HepG2 (cell line): Measurements from ENCODE around the gene UNC5A. TPM values are rescaled to one million over a fixed set of nuclear protein-coding genes. Genes with fewer than 3 reads are reported as not detected.

Experiments
- ATAC-seq: fragments of 200-7000 bp; cut with Tn5 transposase; 3 replicates; pipeline ENCODE4 v1.9.1; 2020; ENCODE audit warnings: mild to moderate bottlenecking, moderate library complexity
- BruUV-seq: library from RNA; stranded (reverse); fragments of 400-500 nt; replicated peaks from 2 replicates; lab custom pipeline; 2021; lab: Mats Ljungman, UMichigan
- CTCF ChIA-PET: fragments of 300-600 bp; formaldehyde crosslinking; extraction: SDS; loops from one replicate; lab custom pipeline; 2021; ENCODE audit warnings: low total read pairs, inconsistent platforms, low intra/inter-chr PET ratio; lab: Yijun Ruan, JAX
- POLR2A ChIA-PET: fragments of 350-600 bp; sonication (Branson Sonifier 250); formaldehyde crosslinking; loops from one replicate; lab custom pipeline; 2020; ENCODE audit warnings: antibody characterized with exemption, inconsistent platforms; lab: Yijun Ruan, JAX
- DNase-seq: peaks from one replicate; pipeline ENCODE4 v3.0.0-alpha.2; 2015; ENCODE audit warnings: low spot score
- FAIRE-seq: peaks from 3 replicates; lab custom pipeline; 2011; peaks lifted over from hg19 to GRCh38; lab: Jason Lieb, UNC
- H2AFZ ChIP-seq: one replicate; pipeline ENCODE4 v1.6.1; 2011; ENCODE audit warnings: low read length, inconsistent platforms
- H3K27ac ChIP-seq: fragments of 300-600 bp; 3 replicates; pipeline ENCODE4 v1.8.0; 2011; ENCODE audit warnings: mixed run types, mild to moderate bottlenecking, mixed read lengths, low read length, inconsistent platforms; ENCODE audit not compliant: insufficient read depth; ENCODE audit errors: extremely low read length
- H3K27me3 ChIP-seq, 2 experiments: fragments of 200-600 bp in 1 of 2; 2 replicates in 1 of 2; 3 replicates in 1 of 2; pipeline versions ENCODE4 v1.6.0 to v1.8.0; 2011; ENCODE audit warnings: low read length in 2 of 2, mild to moderate bottlenecking in 2 of 2, moderate library complexity in 2 of 2, inconsistent platforms in 1 of 2; ENCODE audit not compliant: insufficient read depth in 2 of 2, control insufficient read depth in 1 of 2
- H3K36me3 ChIP-seq, 2 experiments: fragments of 200-600 bp in 1 of 2; replicated peaks in 1 of 2; 2 replicates in 1 of 2; 3 replicates in 1 of 2; pipeline versions ENCODE4 v1.5.1 to v1.8.0; 2011; ENCODE audit warnings: low read length in 2 of 2, inconsistent platforms in 1 of 2; ENCODE audit not compliant: insufficient read depth in 2 of 2, control insufficient read depth in 1 of 2
- H3K4me1 ChIP-seq: 2 replicates; pipeline ENCODE4 v1.5.1; 2012; ENCODE audit warnings: low read length, inconsistent platforms; ENCODE audit not compliant: insufficient read depth
- H3K4me2 ChIP-seq: 2 replicates; pipeline ENCODE4 v1.6.0; 2011; ENCODE audit warnings: low read depth, low read length, inconsistent platforms
- H3K4me3 ChIP-seq, 3 experiments: fragments of 200-600 bp in 1 of 3; sonication (generic), shearing (Covaris generic) in 1 of 3; replicated peaks in 1 of 3; 2 replicates each; pipeline ENCODE4 v1.5.1; 2011 to 2016; ENCODE audit warnings: low read length in 3 of 3, inconsistent platforms in 2 of 3, low read depth in 2 of 3, mild to moderate bottlenecking in 2 of 3, control low read depth in 1 of 3, mixed read lengths in 1 of 3; ENCODE audit not compliant: insufficient read depth in 1 of 3
- H3K79me2 ChIP-seq: one replicate; pipeline ENCODE4 v1.6.1; 2011; ENCODE audit warnings: low read length, inconsistent platforms; ENCODE audit not compliant: insufficient read depth
- H3K9ac ChIP-seq: 2 replicates; pipeline ENCODE4 v1.6.0; 2011; ENCODE audit warnings: mild to moderate bottlenecking, low read depth, low read length, inconsistent platforms; ENCODE audit not compliant: insufficient read depth
- H3K9me3 ChIP-seq: 2 replicates; pipeline ENCODE4 v1.5.1; 2012; ENCODE audit warnings: mild to moderate bottlenecking, low read length
- H4K20me1 ChIP-seq: 2 replicates; pipeline ENCODE4 v1.6.0; 2011; ENCODE audit warnings: inconsistent platforms, mild to moderate bottlenecking, low read length, moderate library complexity; ENCODE audit not compliant: insufficient read depth
- CCDC6 ChIP-seq: sonication (generic); formaldehyde crosslinking; IDR thresholded peaks from 2 replicates; pipeline ENCODE4 v1.8.1; 2022; ENCODE audit warnings: mild to moderate bottlenecking, missing genetic modification reagents, moderate library complexity
- EZH2 ChIP-seq: conservative IDR thresholded peaks from 2 replicates; pipeline ENCODE4 v1.6.1; 2012; ENCODE audit warnings: mild to moderate bottlenecking, low read depth, low read length, moderate library complexity
- HBP1 ChIP-seq: IDR thresholded peaks from 2 replicates; pipeline ENCODE4 v1.6.1; 2016; ENCODE audit warnings: low read depth, control low read depth
- ISL2 ChIP-seq: sonication (generic); formaldehyde crosslinking; IDR thresholded peaks from 2 replicates; pipeline ENCODE4 v1.5.0; 2020; ENCODE audit warnings: missing genetic modification reagents
- MTA1 ChIP-seq: sonication (generic); formaldehyde crosslinking; IDR thresholded peaks from 2 replicates; pipeline ENCODE4 v1.4.0; 2020; ENCODE audit warnings: missing genetic modification reagents, mild to moderate bottlenecking, borderline replicate concordance
- SETDB1 ChIP-seq: sonication (generic); formaldehyde crosslinking; IDR thresholded peaks from 2 replicates; pipeline ENCODE4 v1.5.1; 2020; ENCODE audit warnings: missing genetic modification reagents, mild to moderate bottlenecking, borderline replicate concordance
- TCF7L2 ChIP-seq: IDR thresholded peaks from 2 replicates; pipeline ENCODE4 v1.6.1; 2011; ENCODE audit warnings: mild to moderate bottlenecking, low read depth, low read length, moderate library complexity
- TMF1 ChIP-seq: sonication (generic); formaldehyde crosslinking; IDR thresholded peaks from 2 replicates; pipeline ENCODE4 v1.8.1; 2022; ENCODE audit warnings: low read depth, missing genetic modification reagents
- ZBTB20 ChIP-seq: sonication (generic); formaldehyde crosslinking; IDR thresholded peaks from 2 replicates; pipeline ENCODE4 v1.8.1; 2023; ENCODE audit warnings: missing genetic modification reagents, low read depth, mild to moderate bottlenecking, borderline replicate concordance
- ZFP1 ChIP-seq: IDR thresholded peaks from 2 replicates; pipeline ENCODE4 v1.6.1; 2016
- ZNF777 ChIP-seq: sonication (generic); formaldehyde crosslinking; IDR thresholded peaks from 2 replicates; pipeline ENCODE4 v1.4.0; 2020; ENCODE audit warnings: missing genetic modification reagents
- ZNF800 ChIP-seq: sonication (generic); formaldehyde crosslinking; IDR thresholded peaks from 2 replicates; pipeline ENCODE4 v1.4.0; 2020; ENCODE audit warnings: missing genetic modification reagents
- ZSCAN25 ChIP-seq: sonication (generic); formaldehyde crosslinking; IDR thresholded peaks from 2 replicates; pipeline ENCODE4 v1.8.0; 2022; ENCODE audit warnings: mild to moderate bottlenecking, missing genetic modification reagents
- WGBS: methylation state at CpG from one replicate; pipeline ENCODE4 v1.1.6; 2017; ENCODE audit warnings: low lambda C conversion rate; 5-methylcytosine and 5-hydroxymethylcytosine counted together
- in situ Hi-C: cut with HindIII; loops from 2 replicates; pipeline ENCODE4 v1.10.0; 2017; ENCODE audit warnings: low pct_unique_long_range_greater_than_20kb; ENCODE audit not compliant: extremely low pct_ligation_motif_present
- intact Hi-C: fragments of 100-400 bp; cut with micrococcal nuclease; formaldehyde crosslinking; loops from one replicate; pipeline ENCODE4 v1.10.0; 2022; ENCODE audit not compliant: unreplicated experiment
- polyA plus RNA-seq, 8 experiments: library from polyadenylated mRNA; depleted of rRNA in 3 of 8; stranded (reverse) in 7 of 8; unstranded in 1 of 8; fragments of >200 nt; fragmentation: Illumina TruSeq in 4 of 8; extraction: Trizol in 4 of 8; gene quantifications; 2 replicates each; pipeline versions ENCODE4 v1.2.1 to v1.2.3, GENCODE V29; 2011 to 2016; ENCODE audit warnings: low read depth in 4 of 8, missing spikeins in 1 of 8, mixed read lengths in 1 of 8; ENCODE audit not compliant: insufficient read depth in 1 of 8
- total RNA-seq, 5 experiments: library from RNA; depleted of rRNA; stranded (reverse); fragments of >200 nt; fragmentation: Illumina TruSeq; extraction: Trizol; gene quantifications; 2 replicates each; pipeline ENCODE4 v1.2.3, GENCODE V29; 2016; ENCODE audit warnings: low read depth in 1 of 5
- TF ChIP-seq, protein P1 (sequence below): sonication (generic); formaldehyde crosslinking; IDR thresholded peaks from 2 replicates; pipeline ENCODE4 v1.8.0; 2022; ENCODE audit warnings: mild to moderate bottlenecking, missing genetic modification reagents, moderate library complexity
- TF ChIP-seq, protein P2 (sequence below): sonication (generic); formaldehyde crosslinking; IDR thresholded peaks from 2 replicates; pipeline ENCODE4 v1.8.1; 2023; ENCODE audit warnings: mild to moderate bottlenecking, moderate library complexity, missing genetic modification reagents

UNC5A gene
- total and polyA plus RNA-seq, 2 of the 13 experiments (the other 11 are each of a cell fraction or from before 2014, with no cell fraction given), result not detected

DNA sequence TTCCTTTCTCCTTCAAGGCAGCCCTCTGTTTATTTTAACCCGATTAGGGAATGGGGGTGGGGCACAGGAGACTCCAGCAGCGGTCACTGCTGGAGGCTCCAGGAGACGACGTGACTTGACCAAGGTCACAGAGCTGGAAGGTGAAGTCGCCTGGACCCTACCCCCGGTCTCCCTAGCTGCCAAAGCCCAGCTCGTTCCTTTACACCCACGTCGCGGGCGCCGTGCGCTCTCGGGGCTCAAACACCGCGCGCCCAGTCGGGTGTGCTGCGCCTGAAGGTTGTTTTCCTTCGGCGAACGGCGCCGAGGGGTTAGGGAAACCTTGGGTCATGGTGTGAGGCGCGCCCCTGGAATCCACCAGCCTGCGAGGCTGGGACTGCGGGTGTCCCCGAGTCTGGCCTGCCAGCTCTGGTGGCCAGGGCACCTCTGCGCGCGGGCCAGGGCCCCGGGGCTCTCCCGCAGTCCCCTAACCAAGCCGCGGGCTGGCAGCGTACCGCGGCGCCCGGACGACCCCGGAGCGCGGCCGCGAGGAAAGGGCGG, 747 bp upstream of the UNC5A start:
- Histone ChIP-seq H3K9me3 (no peaks in the 10 kb centered on the region), H2AFZ (no peak overlapping the region), H3K27me3 (peaks cover 12 to 53% of the 10 kb centered on the region in 2 experiments), H3K4me3 (peak overlapping the region; percentile 13 to 71 (median 40); a peak in 5 of 6 replicates), H3K79me2 (no peaks in the 10 kb centered on the region), H3K4me1 (peaks cover 11% of the 10 kb centered on the region), H4K20me1 (peaks cover 10% of the 10 kb centered on the region; the same call in 1 of the 2 replicates)
- in situ Hi-C loops, result no loop called here
- CTCF ChIA-PET, result no interaction called here
- peak; percentile 42 for ATAC-seq
- POLR2A ChIA-PET, result no interaction called here
- 0% methylated on average over 7 of the region's 48 CpGs for WGBS
- TF ChIP-seq ZNF800 (CRISPR knock-in tag), result peak; percentile 98
- no peak for TF ChIP-seq TCF7L2
- TF ChIP-seq ISL2, result no peak
- TF ChIP-seq HBP1 (CRISPR knock-in tag), result no peak
- TF ChIP-seq ZNF777 (CRISPR knock-in tag), result 0 out of 2 replicates have a peak, but pooled peaks have one; percentile 31
- no peak for TF ChIP-seq CCDC6
- peak; percentile 83 for TF ChIP-seq EZH2
- no peak for TF ChIP-seq TMF1
- TF ChIP-seq ZBTB20, result no peak
- no peak for TF ChIP-seq ZFP1 (CRISPR knock-in tag)
- TF ChIP-seq ZSCAN25 (CRISPR knock-in tag), result no peak
- TF ChIP-seq, protein P1, sequence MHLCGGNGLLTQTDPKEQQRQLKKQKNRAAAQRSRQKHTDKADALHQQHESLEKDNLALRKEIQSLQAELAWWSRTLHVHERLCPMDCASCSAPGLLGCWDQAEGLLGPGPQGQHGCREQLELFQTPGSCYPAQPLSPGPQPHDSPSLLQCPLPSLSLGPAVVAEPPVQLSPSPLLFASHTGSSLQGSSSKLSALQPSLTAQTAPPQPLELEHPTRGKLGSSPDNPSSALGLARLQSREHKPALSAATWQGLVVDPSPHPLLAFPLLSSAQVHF (CRISPR knock-in tag), result no peak
- TF ChIP-seq, protein P2, sequence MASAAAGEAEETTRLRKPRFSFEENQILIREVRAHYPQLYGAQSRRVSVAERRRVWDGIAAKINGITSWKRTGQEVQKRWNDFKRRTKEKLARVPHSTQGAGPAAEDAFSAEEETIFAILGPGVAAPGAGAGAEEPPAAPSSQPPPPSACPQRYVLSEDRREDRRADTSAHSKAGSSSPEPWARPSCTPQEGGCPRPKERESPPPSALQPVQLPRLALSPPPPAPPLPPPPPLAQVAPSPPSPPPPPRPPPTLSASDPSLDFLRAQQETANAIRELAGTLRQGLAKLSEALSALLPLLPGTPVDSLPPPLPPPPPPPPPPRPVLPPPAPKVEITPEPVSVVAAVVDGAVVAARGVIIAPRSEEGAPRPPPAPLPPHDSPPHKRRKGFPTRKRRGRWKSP (CRISPR knock-in tag), result peak; percentile 77; the same call in 1 of the 2 replicates
- TF ChIP-seq MTA1, result 0 out of 2 replicates have a peak, but pooled peaks have one; percentile 42
- TF ChIP-seq SETDB1 (CRISPR knock-in tag), result no peak
- TF ChIP-seq, all 625 proteins: peak for 5
- H3K4me2 ChIP-seq, result peak overlapping the region; percentile 67
- no peak for FAIRE-seq
- DNase-seq, result no peak
- intact Hi-C loops, result loop anchor here (5.0 kb wide), 1 partner anchor 152 kb away; no protein-coding TSS in a partner anchor
- H3K9ac ChIP-seq, result no peak overlapping the region
- BruUV-seq, result no TSS peak
- no peak overlapping the region for H3K27ac ChIP-seq
- no peaks in the 10 kb centered on the region for H3K36me3 ChIP-seq
